Endothelial cell (in vitro differentiated cells): ENCODE data around the gene ZIC3. TPM values are rescaled to one million over a fixed set of nuclear protein-coding genes. Genes with fewer than 3 reads are reported as not detected.

Source experiments
- DNase-seq: peaks from one replicate; pipeline ENCODE4 v3.0.0; 2021; ENCODE audit warnings: low spot score
- H3K27ac Mint-ChIP-seq: one replicate; pipeline ENCODE4 v1.8.0; 2021; ENCODE audit warnings: mixed read lengths, inconsistent platforms; ENCODE audit not compliant: unreplicated experiment
- H3K27me3 Mint-ChIP-seq: one replicate; pipeline ENCODE4 v1.8.0; 2021; ENCODE audit warnings: mild to moderate bottlenecking, moderate library complexity, mixed read lengths, inconsistent platforms; ENCODE audit not compliant: unreplicated experiment
- H3K36me3 Mint-ChIP-seq: one replicate; pipeline ENCODE4 v1.8.0; 2021; ENCODE audit warnings: mild to moderate bottlenecking, low read depth, mixed read lengths, inconsistent platforms; ENCODE audit not compliant: unreplicated experiment
- H3K4me1 Mint-ChIP-seq: one replicate; pipeline ENCODE4 v1.8.0; 2021; ENCODE audit warnings: mild to moderate bottlenecking, mixed read lengths, inconsistent platforms; ENCODE audit not compliant: unreplicated experiment
- H3K4me3 Mint-ChIP-seq: one replicate; pipeline ENCODE4 v1.8.0; 2021; ENCODE audit warnings: mild to moderate bottlenecking, mixed read lengths, inconsistent platforms; ENCODE audit not compliant: unreplicated experiment
- H3K9me3 Mint-ChIP-seq: one replicate; pipeline ENCODE4 v1.8.0; 2021; ENCODE audit warnings: mixed read lengths, inconsistent platforms; ENCODE audit not compliant: unreplicated experiment
- CTCF ChIP-seq: fragments of 200-600 bp; sonication (generic); IDR thresholded peaks from one replicate; pipeline ENCODE4 v1.5.0; 2021; ENCODE audit warnings: antibody characterized with exemption; ENCODE audit not compliant: unreplicated experiment
- total RNA-seq: library from RNA; stranded (reverse); fragmentation: NEBNext Ultra II Directional; extraction: Animal tissue kit (Norgen Biotek cat#: 25700); gene quantifications from one replicate; pipeline ENCODE4 v1.2.1, GENCODE V29; 2021; ENCODE audit not compliant: unreplicated experiment

Gene ZIC3
- total RNA-seq, 1 donor from 2014 or later: 4.6 TPM

- peak overlapping the region; percentile 89 for H3K4me3 Mint-ChIP-seq
- TF ChIP-seq CTCF: no peak
- no peaks in the 10 kb centered on the region for H3K9me3 Mint-ChIP-seq
- no peak for DNase-seq
- H3K27me3 Mint-ChIP-seq: peaks cover 13% of the 10 kb centered on the region
- no peak overlapping the region for H3K27ac Mint-ChIP-seq
- H3K36me3 Mint-ChIP-seq: no peaks in the 10 kb centered on the region
- H3K4me1 Mint-ChIP-seq: peaks cover 7% of the 10 kb centered on the region
Observed at GRCh38 chrX:137567682-137568232, 1.8 kb downstream of the ZIC3 start.

GRCh38 chrX:137568741-137569469 lies 3.0 kb downstream of the ZIC3 start:
- Mint-ChIP-seq H3K36me3 (no peaks in the 10 kb centered on the region), H3K27ac (no peak overlapping the region)
- no peak for DNase-seq

GRCh38 chrX:137569470-137569891 lies 3.6 kb downstream of the ZIC3 start:
- TF ChIP-seq CTCF: no peak
- Mint-ChIP-seq H3K9me3 (no peaks in the 10 kb centered on the region), H3K27ac (no peak overlapping the region), H3K4me3 (peak overlapping the region; percentile 89), H3K4me1 (peaks cover 7% of the 10 kb centered on the region), H3K27me3 (peaks cover 13% of the 10 kb centered on the region), H3K36me3 (no peaks in the 10 kb centered on the region)
- no peak for DNase-seq

More at GRCh38 chrX:137568741-137569469, 3.0 kb downstream of the ZIC3 start:
- Mint-ChIP-seq H3K27me3 (peaks cover 13% of the 10 kb centered on the region), H3K9me3 (no peaks in the 10 kb centered on the region), H3K4me1 (peaks cover 7% of the 10 kb centered on the region), H3K4me3 (peak overlapping the region; percentile 89)
- TF ChIP-seq CTCF: no peak

- no peaks in the 10 kb centered on the region for H3K36me3 Mint-ChIP-seq
- peaks cover 1% of the 10 kb centered on the region for H3K27me3 Mint-ChIP-seq
- no peak overlapping the region for H3K4me3 Mint-ChIP-seq
- DNase-seq: no peak
- no peak overlapping the region for H3K27ac Mint-ChIP-seq
- H3K9me3 Mint-ChIP-seq: no peaks in the 10 kb centered on the region
- TF ChIP-seq CTCF: no peak
- H3K4me1 Mint-ChIP-seq: peaks cover 10% of the 10 kb centered on the region
Observed at GRCh38 chrX:137573324-137574101, 7.6 kb downstream of the ZIC3 start.
